ENCODE results near the gene PHOX2B. TPM values are rescaled to one million over a fixed set of nuclear protein-coding genes. Genes with fewer than 3 reads are reported as not detected.

PHOX2B gene
- total RNA-seq, 1 experiment from 2014 or later, result not detected

- Histone ChIP-seq H2AFZ (ENCODE audit: low read depth, low read length, poor library complexity, severe bottlenecking) (no peak overlapping the region), H3K9ac (ENCODE audit: low read length) (no peak overlapping the region), H3K4me1 (ENCODE audit: control insufficient read depth in 1 of 2, insufficient read depth in 2 of 2, low read length in 2 of 2) (no peaks in the 10 kb centered on the region), H3K79me2 (ENCODE audit: insufficient read depth, low read length) (no peaks in the 10 kb centered on the region), H3K9me2 (ENCODE audit: insufficient read depth) (no peaks in the 10 kb centered on the region), H3K27me3 (ENCODE audit: insufficient read depth, low read length) (peaks cover 53% of the 10 kb centered on the region), H4K20me1 (ENCODE audit: insufficient read depth) (no peaks in the 10 kb centered on the region), H3K4me3 (replicated peaks in 1 of 2; ENCODE audit: low read depth in 1 of 2, low read length in 2 of 2) (no peak overlapping the region), H3K4me2 (ENCODE audit: low read length) (no peak overlapping the region), H3K9me3 (ENCODE audit: control insufficient read depth in 1 of 2, insufficient read depth in 1 of 2, low read depth in 1 of 2, low read length in 2 of 2) (no peaks in the 10 kb centered on the region), H3K36me3 (ENCODE audit: control insufficient read depth in 1 of 2, insufficient read depth in 2 of 2, low read length in 2 of 2) (no peaks in the 10 kb centered on the region), H3K27ac (ENCODE audit: low read depth, low read length) (no peak overlapping the region)
- POLR2A ChIA-PET, result no interaction called here
- ATAC-seq (no peak), DNase-seq (ENCODE audit: low read depth, low spot score) (no peak)
- intact Hi-C loops (cut with micrococcal nuclease), result no loop called here
- RAD21 ChIA-PET (ENCODE audit: low non-redundant PET in 1 of 2, low total read pairs in 2 of 2, uncharacterized antibody in 2 of 2, unreplicated experiment in 2 of 2), result no interaction called here
- no TSS peak for BruUV-seq (replicated peaks)
- TF ChIP-seq ZBTB33 (IDR thresholded peaks at IDR 0.05; ENCODE audit: extremely low read depth, insufficient replicate concordance, low read length), result no peak
- no peak for TF ChIP-seq CBX3 (IDR thresholded peaks at IDR 0.05; ENCODE audit: low read depth)
- no peak for TF ChIP-seq YY1 (IDR thresholded peaks at IDR 0.05; ENCODE audit: extremely low read depth, insufficient replicate concordance, low read depth, low read length)
- TF ChIP-seq SP1 (IDR thresholded peaks at IDR 0.05; ENCODE audit: low read depth), result no peak
- CTCF ChIA-PET, result no interaction called here
These were observed 3.0 kb upstream of the PHOX2B start for GRCh38 chr4:41751449-41752061.

GRCh38 chr4:41750626-41751448, 2.3 kb upstream of the PHOX2B start:
- peaks cover 46% of the 10 kb centered on the region for H3K27me3 ChIP-seq (ENCODE audit: insufficient read depth, low read length)
- no peak overlapping the region for H3K4me2 ChIP-seq (ENCODE audit: low read length)
- TF ChIP-seq SRF (IDR thresholded peaks at IDR 0.05; ENCODE audit: low read depth) (no peak), EGR1 (IDR thresholded peaks at IDR 0.05; ENCODE audit: low read depth) (no peak), ZBTB33 (IDR thresholded peaks at IDR 0.05; ENCODE audit: extremely low read depth, insufficient replicate concordance, low read length) (no peak), ZNF274 (IDR thresholded peaks at IDR 0.05; ENCODE audit: low read depth, low read length) (no peak), SIN3A (IDR thresholded peaks at IDR 0.05; ENCODE audit: low read depth) (no peak), MAX (IDR thresholded peaks at IDR 0.05) (no peak), CBX3 (IDR thresholded peaks at IDR 0.05; ENCODE audit: low read depth) (no peak), EZH2phosphoT487 (IDR thresholded peaks at IDR 0.05; ENCODE audit: borderline replicate concordance) (no peak)

More at GRCh38 chr4:41750626-41751448, 2.3 kb upstream of the PHOX2B start:
- DNase-seq (ENCODE audit: low read depth, low spot score), result no peak
- Histone ChIP-seq H3K27ac (ENCODE audit: low read depth, low read length) (no peak overlapping the region), H3K9ac (ENCODE audit: low read length) (no peak overlapping the region), H3K4me3 (replicated peaks in 1 of 2; ENCODE audit: low read depth in 1 of 2, low read length in 2 of 2) (no peak overlapping the region), H3K9me3 (ENCODE audit: control insufficient read depth in 1 of 2, insufficient read depth in 1 of 2, low read depth in 1 of 2, low read length in 2 of 2) (no peaks in the 10 kb centered on the region), H3K4me1 (ENCODE audit: control insufficient read depth in 1 of 2, insufficient read depth in 2 of 2, low read length in 2 of 2) (no peaks in the 10 kb centered on the region), H2AFZ (ENCODE audit: low read depth, low read length, poor library complexity, severe bottlenecking) (no peak overlapping the region), H3K9me2 (ENCODE audit: insufficient read depth) (no peaks in the 10 kb centered on the region), H3K79me2 (ENCODE audit: insufficient read depth, low read length) (no peaks in the 10 kb centered on the region), H3K36me3 (ENCODE audit: control insufficient read depth in 1 of 2, insufficient read depth in 2 of 2, low read length in 2 of 2) (no peaks in the 10 kb centered on the region), H4K20me1 (ENCODE audit: insufficient read depth) (no peaks in the 10 kb centered on the region)
- CTCF ChIA-PET, result no interaction called here
- ATAC-seq, result no peak
- RAD21 ChIA-PET (ENCODE audit: low non-redundant PET in 1 of 2, low total read pairs in 2 of 2, uncharacterized antibody in 2 of 2, unreplicated experiment in 2 of 2), result no interaction called here
- BruUV-seq (replicated peaks), result no TSS peak
- POLR2A ChIA-PET, result no interaction called here
- intact Hi-C loops (cut with micrococcal nuclease), result no loop called here

Measured in HCT116 (cell line).